HepG2 (cell line): Measurements from ENCODE around the gene STRADB. TPM values are rescaled to one million over a fixed set of nuclear protein-coding genes. Genes with fewer than 3 reads are reported as not detected.
"Not testable (repeated sequence)": the region's sequence is repeated elsewhere in the genome, so short reads cannot be mapped to it uniquely, and the experiment has no call there.

Experiments
- FOXA1 ChIP-seq, 2 experiments: fragments of 450-650 bp in 1 of 2; sonication (generic) in 1 of 2; formaldehyde crosslinking in 1 of 2; IDR thresholded peaks; 2 replicates each; pipeline versions ENCODE4 v1.4.0 to v1.6.1; 2016 to 2020; ENCODE audit warnings: missing genetic modification reagents in 1 of 2
- NONO ChIP-seq, 2 experiments: fragments of 450-650 bp in 1 of 2; sonication (generic) in 1 of 2; formaldehyde crosslinking in 1 of 2; IDR thresholded peaks in 1 of 2; conservative IDR thresholded peaks in 1 of 2; 2 replicates each; pipeline versions ENCODE4 v1.6.1 to v1.8.0; 2017 to 2022; ENCODE audit warnings: mild to moderate bottlenecking in 1 of 2, missing genetic modification reagents in 1 of 2, moderate library complexity in 1 of 2
- ZMYM2 ChIP-seq: sonication (generic); formaldehyde crosslinking; IDR thresholded peaks from 2 replicates; pipeline ENCODE4 v1.8.0; 2022; ENCODE audit warnings: mild to moderate bottlenecking, missing genetic modification reagents
- ZNF687 ChIP-seq: sonication (generic); formaldehyde crosslinking; IDR thresholded peaks from 2 replicates; pipeline ENCODE4 v1.5.1; 2020; ENCODE audit warnings: mild to moderate bottlenecking, missing genetic modification reagents, moderate library complexity
- polyA plus RNA-seq, 8 experiments: library from polyadenylated mRNA; depleted of rRNA in 3 of 8; stranded (reverse) in 7 of 8; unstranded in 1 of 8; fragments of >200 nt; fragmentation: Illumina TruSeq in 4 of 8; extraction: Trizol in 4 of 8; gene quantifications; 2 replicates each; pipeline versions ENCODE4 v1.2.1 to v1.2.3, GENCODE V29; 2011 to 2016; ENCODE audit warnings: low read depth in 4 of 8, missing spikeins in 1 of 8, mixed read lengths in 1 of 8; ENCODE audit not compliant: insufficient read depth in 1 of 8
- total RNA-seq, 5 experiments: library from RNA; depleted of rRNA; stranded (reverse); fragments of >200 nt; fragmentation: Illumina TruSeq; extraction: Trizol; gene quantifications; 2 replicates each; pipeline ENCODE4 v1.2.3, GENCODE V29; 2016; ENCODE audit warnings: low read depth in 1 of 5
- TF ChIP-seq, protein P1 (sequence below): sonication (generic); formaldehyde crosslinking; IDR thresholded peaks from 2 replicates; pipeline ENCODE4 v1.4.0; 2020; ENCODE audit warnings: missing genetic modification reagents, borderline replicate concordance
- TF ChIP-seq, protein P2 (sequence below): sonication (generic); formaldehyde crosslinking; IDR thresholded peaks from 2 replicates; pipeline ENCODE4 v1.5.0; 2020; ENCODE audit warnings: mild to moderate bottlenecking, missing genetic modification reagents

Gene STRADB
- total and polyA plus RNA-seq, 2 of the 13 experiments (the other 11 are each of a cell fraction or from before 2014, with no cell fraction given) = 34.1 to 66.6 TPM

DNA sequence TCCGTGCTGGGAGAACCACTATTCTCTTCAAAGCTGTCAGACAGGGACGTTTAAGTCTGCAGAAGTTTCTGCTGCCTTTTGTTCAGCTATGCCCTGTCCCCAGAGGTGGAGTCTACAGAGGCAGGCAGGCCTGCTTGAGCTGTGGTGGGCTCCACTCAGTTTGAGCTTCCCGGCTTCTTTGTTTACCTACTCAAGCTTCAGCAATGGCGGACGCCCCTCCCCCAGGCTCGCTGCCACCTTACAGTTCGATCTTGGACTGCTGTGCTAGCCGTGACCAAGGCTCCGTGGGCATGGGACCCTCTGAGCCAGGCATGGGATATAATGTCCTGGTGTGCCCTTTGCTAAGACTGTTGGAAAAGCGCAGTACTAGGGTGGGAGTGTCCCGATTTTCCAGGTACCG is 21.2 kb upstream of the STRADB start (continued):
- peak; percentile 49; the same call in 1 of the 2 replicates for TF ChIP-seq ZNF687 (CRISPR knock-in tag)
- TF ChIP-seq ZMYM2 = 0 out of 2 replicates have a peak, but pooled peaks have one; percentile 17
- TF ChIP-seq, protein P1, sequence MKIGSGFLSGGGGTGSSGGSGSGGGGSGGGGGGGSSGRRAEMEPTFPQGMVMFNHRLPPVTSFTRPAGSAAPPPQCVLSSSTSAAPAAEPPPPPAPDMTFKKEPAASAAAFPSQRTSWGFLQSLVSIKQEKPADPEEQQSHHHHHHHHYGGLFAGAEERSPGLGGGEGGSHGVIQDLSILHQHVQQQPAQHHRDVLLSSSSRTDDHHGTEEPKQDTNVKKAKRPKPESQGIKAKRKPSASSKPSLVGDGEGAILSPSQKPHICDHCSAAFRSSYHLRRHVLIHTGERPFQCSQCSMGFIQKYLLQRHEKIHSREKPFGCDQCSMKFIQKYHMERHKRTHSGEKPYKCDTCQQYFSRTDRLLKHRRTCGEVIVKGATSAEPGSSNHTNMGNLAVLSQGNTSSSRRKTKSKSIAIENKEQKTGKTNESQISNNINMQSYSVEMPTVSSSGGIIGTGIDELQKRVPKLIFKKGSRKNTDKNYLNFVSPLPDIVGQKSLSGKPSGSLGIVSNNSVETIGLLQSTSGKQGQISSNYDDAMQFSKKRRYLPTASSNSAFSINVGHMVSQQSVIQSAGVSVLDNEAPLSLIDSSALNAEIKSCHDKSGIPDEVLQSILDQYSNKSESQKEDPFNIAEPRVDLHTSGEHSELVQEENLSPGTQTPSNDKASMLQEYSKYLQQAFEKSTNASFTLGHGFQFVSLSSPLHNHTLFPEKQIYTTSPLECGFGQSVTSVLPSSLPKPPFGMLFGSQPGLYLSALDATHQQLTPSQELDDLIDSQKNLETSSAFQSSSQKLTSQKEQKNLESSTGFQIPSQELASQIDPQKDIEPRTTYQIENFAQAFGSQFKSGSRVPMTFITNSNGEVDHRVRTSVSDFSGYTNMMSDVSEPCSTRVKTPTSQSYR (CRISPR knock-in tag) = peak; percentile 73; the same call in 1 of the 2 replicates
- not testable (repeated sequence) for TF ChIP-seq NONO, FOXA1 (IDR thresholded peaks at IDR 0.05)
- 0 out of 2 replicates have a peak, but pooled peaks have one; percentile 15 for TF ChIP-seq NONO (CRISPR knock-in tag; conservative IDR thresholded peaks at IDR 0.05)
- peak; percentile 39; the same call in 1 of the 2 replicates for TF ChIP-seq FOXA1 (CRISPR knock-in tag; IDR thresholded peaks at IDR 0.05)
- TF ChIP-seq, protein P2, sequence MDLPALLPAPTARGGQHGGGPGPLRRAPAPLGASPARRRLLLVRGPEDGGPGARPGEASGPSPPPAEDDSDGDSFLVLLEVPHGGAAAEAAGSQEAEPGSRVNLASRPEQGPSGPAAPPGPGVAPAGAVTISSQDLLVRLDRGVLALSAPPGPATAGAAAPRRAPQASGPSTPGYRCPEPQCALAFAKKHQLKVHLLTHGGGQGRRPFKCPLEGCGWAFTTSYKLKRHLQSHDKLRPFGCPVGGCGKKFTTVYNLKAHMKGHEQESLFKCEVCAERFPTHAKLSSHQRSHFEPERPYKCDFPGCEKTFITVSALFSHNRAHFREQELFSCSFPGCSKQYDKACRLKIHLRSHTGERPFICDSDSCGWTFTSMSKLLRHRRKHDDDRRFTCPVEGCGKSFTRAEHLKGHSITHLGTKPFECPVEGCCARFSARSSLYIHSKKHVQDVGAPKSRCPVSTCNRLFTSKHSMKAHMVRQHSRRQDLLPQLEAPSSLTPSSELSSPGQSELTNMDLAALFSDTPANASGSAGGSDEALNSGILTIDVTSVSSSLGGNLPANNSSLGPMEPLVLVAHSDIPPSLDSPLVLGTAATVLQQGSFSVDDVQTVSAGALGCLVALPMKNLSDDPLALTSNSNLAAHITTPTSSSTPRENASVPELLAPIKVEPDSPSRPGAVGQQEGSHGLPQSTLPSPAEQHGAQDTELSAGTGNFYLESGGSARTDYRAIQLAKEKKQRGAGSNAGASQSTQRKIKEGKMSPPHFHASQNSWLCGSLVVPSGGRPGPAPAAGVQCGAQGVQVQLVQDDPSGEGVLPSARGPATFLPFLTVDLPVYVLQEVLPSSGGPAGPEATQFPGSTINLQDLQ (CRISPR knock-in tag) = 0 out of 2 replicates have a peak, but pooled peaks have one; percentile 57
